Gastroesophageal sphincter (tissue), 4 donors: ENCODE results near the gene EPHB1. TPM values are rescaled to one million over a fixed set of nuclear protein-coding genes. Genes with fewer than 3 reads are reported as not detected.

Source experiments
- ATAC-seq: fragments of 150-250 bp; one replicate; pipeline ENCODE4 v1.9.1; 2016; ENCODE audit warnings: mild to moderate bottlenecking, moderate library complexity
- H3K27ac ChIP-seq, 4 donors: fragments of 200-600 bp; sonication (generic) in 3 of 4; 1 replicate in 3 of 4; 2 replicates in 1 of 4; pipeline ENCODE4 v1.5.1; 2016 to 2019
- H3K27me3 ChIP-seq: fragments of 200-600 bp; sonication (generic); one replicate; pipeline ENCODE4 v1.5.1; 2019
- H3K36me3 ChIP-seq, 2 donors: fragments of 200-600 bp; sonication (generic); one replicate each; pipeline ENCODE4 v1.5.1; 2019; ENCODE audit warnings: control low read depth in 1 of 2
- H3K4me1 ChIP-seq, 3 donors: fragments of 200-600 bp; sonication (generic); 1 replicate in 2 of 3; 2 replicates in 1 of 3; pipeline ENCODE4 v1.5.1; 2016 to 2019; ENCODE audit warnings: control low read depth in 2 of 3
- H3K4me3 ChIP-seq, 2 donors: fragments of 200-600 bp; sonication (generic); one replicate each; pipeline ENCODE4 v1.5.1; 2019; ENCODE audit warnings: mild to moderate bottlenecking in 1 of 2, moderate library complexity in 1 of 2
- H3K9me3 ChIP-seq, 3 donors: fragments of 200-600 bp; sonication (generic); one replicate each; pipeline ENCODE4 v1.5.1; 2017 to 2019; ENCODE audit warnings: control low read depth in 2 of 3
- CTCF ChIP-seq, 4 experiments: fragments of 200-600 bp in 2 of 4; fragments of 450-650 bp in 2 of 4; sonication (generic) in 1 of 4; IDR thresholded peaks; one replicate each; pipeline ENCODE4 v1.5.1; 2017 to 2019; ENCODE audit warnings: antibody characterized with exemption in 4 of 4, mild to moderate bottlenecking in 2 of 4, moderate library complexity in 2 of 4
- EP300 ChIP-seq: sonication (generic); formaldehyde crosslinking; IDR thresholded peaks from one replicate; pipeline ENCODE4 v1.6.1; 2017; ENCODE audit warnings: antibody characterized with exemption, mild to moderate bottlenecking
- POLR2A ChIP-seq, 2 donors: fragments of 450-650 bp; IDR thresholded peaks; one replicate each; pipeline ENCODE4 v1.6.1; 2017; ENCODE audit warnings: antibody characterized with exemption in 2 of 2, mild to moderate bottlenecking in 2 of 2, moderate library complexity in 1 of 2
- POLR2AphosphoS5 ChIP-seq: sonication (generic); formaldehyde crosslinking; IDR thresholded peaks from one replicate; pipeline ENCODE4 v1.6.1; 2017; ENCODE audit warnings: antibody characterized with exemption
- WGBS, 2 donors: methylation state at CpG; one replicate each; pipeline ENCODE4 v1.1.5; 2018; ENCODE audit warnings: low coverage in 1 of 2; 5-methylcytosine and 5-hydroxymethylcytosine counted together
- total RNA-seq, 4 donors: library from RNA; depleted of rRNA; stranded (reverse); fragments of >200 nt; gene quantifications; one replicate each; pipeline ENCODE4 v1.1.0, GENCODE V29; 2016

EPHB1 gene
- total RNA-seq, 4 donors from 2014 or later: 0.81 to 5.7 (median 2.5) TPM; not detected in 1

DNA sequence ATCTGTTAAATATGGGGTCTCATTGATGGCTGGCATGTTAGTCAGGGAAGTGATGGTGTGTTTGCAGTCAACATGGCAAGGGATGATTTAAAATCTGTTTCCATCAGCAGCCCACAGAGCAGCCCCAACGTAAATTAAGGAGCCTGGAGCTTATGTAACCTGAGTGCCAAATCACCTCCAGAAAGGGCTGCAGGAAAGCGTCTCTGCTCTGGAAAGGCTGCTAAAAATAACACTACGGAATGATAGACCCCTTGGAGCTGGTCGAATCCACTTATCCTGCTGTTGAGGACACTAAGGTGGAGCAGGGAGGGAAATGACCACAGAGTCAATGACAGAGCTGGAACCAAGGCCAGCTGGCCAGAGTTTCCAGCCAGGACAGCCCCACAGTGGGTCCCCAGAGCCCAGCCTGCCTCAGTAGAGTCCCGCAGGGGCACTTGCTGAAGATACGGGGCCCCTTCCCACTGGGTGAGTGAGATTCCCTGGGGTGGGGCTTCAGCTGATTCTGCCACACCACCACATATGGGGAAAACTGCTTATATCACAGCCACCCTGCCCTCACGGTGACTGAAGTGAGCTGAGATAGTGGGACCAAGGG, 63.5 kb downstream of the EPHB1 start:
- Histone ChIP-seq H3K27me3 (no peaks in the 10 kb centered on the region), H3K4me1 (no peaks in the 10 kb centered on the region), H3K27ac (no peak overlapping the region), H3K36me3 (no peaks in the 10 kb centered on the region), H3K4me3 (no peak overlapping the region), H3K9me3 (no peaks in the 10 kb centered on the region)
- TF ChIP-seq POLR2A (IDR thresholded peaks at IDR 0.05) (no peak), EP300 (no peak), POLR2AphosphoS5 (no peak), CTCF (IDR thresholded peaks at IDR 0.05) (no peak)
- 43 to 58% methylated on average over 1 to 7 of the region's 7 CpGs for WGBS, 2 donors
- no peak for ATAC-seq

- no peak overlapping the region for H3K27ac ChIP-seq
- 83% methylated on average over 1 of the region's 1 CpG; no CpG with 5 or more reads in 1 of the 2 donors for WGBS, 2 donors
Observed at GRCh38 chr3:134859341-134859740, 64.3 kb downstream of the EPHB1 start.

DNA sequence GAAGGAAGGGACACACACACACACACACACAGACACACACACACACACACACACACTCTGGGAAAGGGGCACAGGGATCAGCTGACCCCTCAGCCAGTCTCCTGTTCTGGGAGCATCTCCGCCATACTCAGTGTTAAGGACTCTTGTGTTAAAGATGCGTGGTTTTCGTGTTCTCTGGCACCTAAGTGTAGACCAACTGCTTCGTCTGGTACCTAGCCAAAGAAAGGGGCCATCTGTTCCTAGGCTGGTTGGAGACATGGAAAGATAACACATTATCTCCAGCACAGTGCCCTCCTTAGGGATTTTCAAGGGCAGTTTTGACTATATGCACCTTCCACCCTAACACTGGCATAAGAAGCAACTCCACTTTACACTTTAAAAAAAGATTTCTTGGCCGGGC, 65.1 kb downstream of the EPHB1 start:
- no peak overlapping the region for H3K27ac ChIP-seq
- no peak for TF ChIP-seq POLR2AphosphoS5
- no peak for TF ChIP-seq POLR2A (IDR thresholded peaks at IDR 0.05)
- TF ChIP-seq EP300: no peak
- no peak for TF ChIP-seq CTCF (IDR thresholded peaks at IDR 0.05)
- no peak for ATAC-seq
- no peaks in the 10 kb centered on the region for H3K27me3 ChIP-seq
- no peaks in the 10 kb centered on the region for H3K4me1 ChIP-seq
- H3K9me3 ChIP-seq: no peaks in the 10 kb centered on the region
- no peaks in the 10 kb centered on the region for H3K36me3 ChIP-seq
- H3K4me3 ChIP-seq: no peak overlapping the region
- WGBS, 2 donors: 72 to 80% methylated on average over 1 to 5 of the region's 5 CpGs

More at GRCh38 chr3:134859341-134859740, 64.3 kb downstream of the EPHB1 start:
- TF ChIP-seq POLR2A (IDR thresholded peaks at IDR 0.05) (no peak), POLR2AphosphoS5 (no peak), CTCF (IDR thresholded peaks at IDR 0.05) (no peak), EP300 (no peak)
- no peaks in the 10 kb centered on the region for H3K36me3 ChIP-seq
- no peaks in the 10 kb centered on the region for H3K27me3 ChIP-seq
- no peaks in the 10 kb centered on the region for H3K4me1 ChIP-seq
- no peak for ATAC-seq
- no peaks in the 10 kb centered on the region for H3K9me3 ChIP-seq
- no peak overlapping the region for H3K4me3 ChIP-seq

DNA sequence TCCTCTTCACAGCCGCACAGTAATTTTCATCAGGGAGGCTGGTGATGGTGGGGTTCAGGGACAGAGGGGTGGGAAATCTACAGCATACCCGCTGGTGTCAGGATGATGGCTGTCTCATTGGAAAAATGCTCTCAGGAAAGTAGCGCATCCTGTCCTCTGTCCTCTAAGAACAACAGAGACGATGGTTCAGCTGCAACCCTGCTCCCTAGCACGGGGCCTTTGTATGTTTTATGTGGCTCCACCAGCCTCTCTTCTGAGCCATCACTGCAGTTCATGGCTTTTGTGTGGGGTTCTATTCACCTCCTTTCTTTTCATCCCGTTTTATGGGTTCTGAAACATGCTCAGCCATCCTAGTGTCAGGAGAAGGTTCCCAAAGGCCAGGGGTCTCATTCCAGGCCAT, 68.9 kb downstream of the EPHB1 start:
- H3K27me3 ChIP-seq: no peaks in the 10 kb centered on the region
- 87 to 100% methylated on average over 1 to 3 of the region's 6 CpGs for WGBS, 2 donors
- ATAC-seq: no peak
- no peak overlapping the region for H3K4me3 ChIP-seq
- H3K36me3 ChIP-seq: no peaks in the 10 kb centered on the region
- H3K27ac ChIP-seq: no peak overlapping the region
- no peaks in the 10 kb centered on the region for H3K9me3 ChIP-seq
- TF ChIP-seq CTCF (IDR thresholded peaks at IDR 0.05) (no peak), EP300 (no peak), POLR2A (IDR thresholded peaks at IDR 0.05) (no peak), POLR2AphosphoS5 (no peak)
- no peaks in the 10 kb centered on the region for H3K4me1 ChIP-seq

- Histone ChIP-seq H3K27me3 (no peaks in the 10 kb centered on the region), H3K27ac (no peak overlapping the region), H3K4me1 (no peaks in the 10 kb centered on the region), H3K36me3 (no peaks in the 10 kb centered on the region), H3K9me3 (no peaks in the 10 kb centered on the region), H3K4me3 (no peak overlapping the region)
- no peak for TF ChIP-seq CTCF (IDR thresholded peaks at IDR 0.05)
- no peak for TF ChIP-seq POLR2AphosphoS5
- no peak for TF ChIP-seq POLR2A (IDR thresholded peaks at IDR 0.05)
- TF ChIP-seq EP300: no peak
- WGBS, 2 donors: 20 to 40% methylated on average over 1 to 4 of the region's 5 CpGs
- ATAC-seq: no peak
Observed at GRCh38 chr3:134864636-134865035, 69.6 kb downstream of the EPHB1 start.
